ENCODE data around the gene WWC2. TPM values are rescaled to one million over a fixed set of nuclear protein-coding genes. Genes with fewer than 3 reads are reported as not detected.
A peak's percentile ranks its signal among the peaks of the same experiment; 100 is the strongest.

Gene WWC2
- total RNA-seq, 1 experiment from 2014 or later = 126 TPM

DNA sequence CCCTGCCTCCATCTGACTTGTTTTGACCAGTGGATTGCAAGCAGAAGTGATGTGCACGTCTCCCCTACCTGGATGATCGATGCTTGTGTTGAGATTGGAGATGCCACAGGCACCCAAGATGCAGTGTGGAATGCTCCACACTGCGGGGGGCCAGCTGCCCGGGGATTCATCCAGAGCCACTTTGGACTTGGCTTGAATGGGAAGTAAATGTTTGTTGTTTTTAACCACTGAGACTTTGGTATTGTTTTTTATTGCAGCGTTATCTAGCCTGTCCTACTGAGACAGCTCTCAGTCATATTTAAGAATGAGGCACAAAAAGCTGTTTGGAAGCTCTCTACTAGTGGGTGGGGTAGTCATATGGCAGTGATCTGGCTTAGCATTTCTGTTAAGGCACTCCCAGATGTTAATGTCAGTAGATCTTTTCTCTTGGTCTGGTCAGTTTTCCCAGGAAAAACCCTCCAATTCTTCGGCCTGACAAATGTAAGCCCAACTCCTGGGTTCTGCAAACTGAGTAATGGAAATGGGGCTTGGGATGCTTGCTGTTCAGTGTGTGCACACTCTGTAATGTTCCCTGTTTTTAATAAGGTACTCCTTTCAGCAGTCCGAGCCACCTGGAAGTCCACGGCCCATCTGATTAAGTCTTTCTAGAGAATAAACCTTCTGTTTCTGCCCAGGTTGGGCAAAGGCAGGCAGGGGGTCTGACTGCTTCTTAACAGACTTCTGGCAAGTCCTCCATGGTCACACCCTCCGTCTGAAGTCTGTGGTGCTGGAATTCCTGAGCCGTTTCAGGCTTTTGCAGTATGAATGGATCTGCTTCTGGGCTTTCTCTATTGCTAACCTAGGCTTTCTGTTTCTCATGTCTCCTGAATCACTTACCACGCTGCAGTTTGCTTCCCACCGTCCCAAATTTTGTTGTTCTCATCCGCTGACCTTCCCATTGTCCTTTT lies 74.8 kb downstream of the WWC2 start (continued):
- TF ChIP-seq, protein P1, sequence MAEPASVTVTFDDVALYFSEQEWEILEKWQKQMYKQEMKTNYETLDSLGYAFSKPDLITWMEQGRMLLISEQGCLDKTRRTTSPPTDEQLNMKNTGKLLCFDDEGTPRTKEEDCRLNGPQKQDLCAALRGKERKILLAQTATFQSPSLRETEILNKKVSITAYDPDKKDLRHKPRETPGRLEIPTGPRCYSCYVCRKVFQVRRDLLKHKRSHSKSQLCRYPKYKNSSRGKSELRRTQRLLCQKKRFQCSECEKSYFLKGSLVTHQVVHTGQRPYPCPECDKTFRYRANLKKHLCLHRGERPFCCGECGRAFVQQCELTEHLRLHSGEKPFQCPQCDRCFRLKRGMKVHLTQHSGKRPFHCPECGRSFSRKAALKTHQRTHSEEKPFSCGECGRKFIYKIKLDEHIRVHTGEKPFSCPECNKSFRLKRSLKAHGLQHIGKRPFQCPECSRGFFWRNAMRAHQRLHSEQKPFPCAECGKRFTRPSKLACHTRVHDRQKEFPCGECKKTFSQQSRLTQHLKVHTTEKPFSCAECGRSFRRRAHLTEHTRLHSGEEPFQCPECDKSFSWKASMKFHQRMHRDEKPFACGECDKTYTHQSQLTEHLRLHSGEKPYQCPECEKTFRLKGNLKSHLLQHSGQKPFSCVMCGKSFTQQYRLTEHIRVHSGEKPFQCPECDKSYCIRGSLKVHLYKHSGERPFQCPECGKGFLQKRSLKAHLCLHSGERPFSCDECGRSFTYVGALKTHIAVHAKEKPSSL (CRISPR knock-in tag; conservative IDR thresholded peaks at IDR 0.05) = no peak
- TF ChIP-seq ESRRA (CRISPR knock-in tag; IDR thresholded peaks at IDR 0.05; ENCODE audit: borderline replicate concordance) (no peak), TEAD4 (CRISPR knock-in tag; IDR thresholded peaks at IDR 0.05) (no peak), TP53 (CRISPR knock-in tag; IDR thresholded peaks at IDR 0.05) (no peak)
- TF ChIP-seq, protein P2, sequence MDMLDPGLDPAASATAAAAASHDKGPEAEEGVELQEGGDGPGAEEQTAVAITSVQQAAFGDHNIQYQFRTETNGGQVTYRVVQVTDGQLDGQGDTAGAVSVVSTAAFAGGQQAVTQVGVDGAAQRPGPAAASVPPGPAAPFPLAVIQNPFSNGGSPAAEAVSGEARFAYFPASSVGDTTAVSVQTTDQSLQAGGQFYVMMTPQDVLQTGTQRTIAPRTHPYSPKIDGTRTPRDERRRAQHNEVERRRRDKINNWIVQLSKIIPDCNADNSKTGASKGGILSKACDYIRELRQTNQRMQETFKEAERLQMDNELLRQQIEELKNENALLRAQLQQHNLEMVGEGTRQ (CRISPR knock-in tag; IDR thresholded peaks at IDR 0.05) = no peak; the same call in 1 of the 2 replicates

DNA sequence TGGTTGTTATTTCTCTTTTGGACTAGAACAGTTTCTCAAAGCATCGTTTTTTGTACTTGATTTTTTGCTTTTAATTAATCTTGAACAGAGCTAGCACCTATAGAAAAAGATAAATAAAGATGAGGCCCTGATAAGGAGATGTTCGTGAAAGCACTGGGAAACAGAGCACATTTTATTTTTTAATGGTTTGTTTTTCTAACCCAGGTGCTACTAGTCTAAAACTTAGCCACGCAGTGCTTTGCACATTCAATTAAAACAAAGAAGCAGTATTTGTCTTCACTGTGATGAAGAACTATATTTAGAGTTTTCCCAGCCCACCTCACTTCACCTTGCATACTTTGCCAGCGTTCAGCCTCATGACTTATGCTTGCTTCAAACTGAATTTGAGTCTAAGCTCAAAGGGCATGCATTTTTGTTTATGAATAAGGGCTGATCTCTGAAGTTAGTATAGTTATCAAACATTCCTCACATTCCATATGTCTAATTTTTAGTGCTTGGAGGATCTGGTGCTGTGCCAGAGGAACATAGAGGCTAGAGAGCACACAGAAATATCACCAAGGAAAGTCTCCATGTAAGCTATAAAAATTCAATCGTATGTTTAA lies 76.7 kb downstream of the WWC2 start:
- no peak for DNase-seq (ENCODE audit: low spot score)
- Mint-ChIP-seq H3K27ac (peak overlapping the region; percentile 86; the same call in 1 of the 2 replicates), H3K4me3 (no peak overlapping the region), H3K27me3 (ENCODE audit: low read depth) (no peaks in the 10 kb centered on the region), H3K9me3 (no peaks in the 10 kb centered on the region), H3K36me3 (no peaks in the 10 kb centered on the region), H3K4me1 (peaks cover 85% of the 10 kb centered on the region)
- TF ChIP-seq, protein P2 (CRISPR knock-in tag; IDR thresholded peaks at IDR 0.05) = no peak
- TF ChIP-seq FOXK1 (CRISPR knock-in tag; IDR thresholded peaks at IDR 0.05) (no peak), NFATC4 (CRISPR knock-in tag; IDR thresholded peaks at IDR 0.05) (no peak), GRHL2 (CRISPR knock-in tag; IDR thresholded peaks at IDR 0.05; ENCODE audit: insufficient replicate concordance, severe bottlenecking) (no peak), GABPB1 (CRISPR knock-in tag; IDR thresholded peaks at IDR 0.05) (no peak), FOXP1 (CRISPR knock-in tag; IDR thresholded peaks at IDR 0.05; ENCODE audit: borderline replicate concordance) (no peak)
- TF ChIP-seq, protein P3, sequence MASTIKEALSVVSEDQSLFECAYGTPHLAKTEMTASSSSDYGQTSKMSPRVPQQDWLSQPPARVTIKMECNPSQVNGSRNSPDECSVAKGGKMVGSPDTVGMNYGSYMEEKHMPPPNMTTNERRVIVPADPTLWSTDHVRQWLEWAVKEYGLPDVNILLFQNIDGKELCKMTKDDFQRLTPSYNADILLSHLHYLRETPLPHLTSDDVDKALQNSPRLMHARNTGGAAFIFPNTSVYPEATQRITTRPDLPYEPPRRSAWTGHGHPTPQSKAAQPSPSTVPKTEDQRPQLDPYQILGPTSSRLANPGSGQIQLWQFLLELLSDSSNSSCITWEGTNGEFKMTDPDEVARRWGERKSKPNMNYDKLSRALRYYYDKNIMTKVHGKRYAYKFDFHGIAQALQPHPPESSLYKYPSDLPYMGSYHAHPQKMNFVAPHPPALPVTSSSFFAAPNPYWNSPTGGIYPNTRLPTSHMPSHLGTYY (CRISPR knock-in tag; IDR thresholded peaks at IDR 0.05) = no peak
- TF ChIP-seq, protein P4, sequence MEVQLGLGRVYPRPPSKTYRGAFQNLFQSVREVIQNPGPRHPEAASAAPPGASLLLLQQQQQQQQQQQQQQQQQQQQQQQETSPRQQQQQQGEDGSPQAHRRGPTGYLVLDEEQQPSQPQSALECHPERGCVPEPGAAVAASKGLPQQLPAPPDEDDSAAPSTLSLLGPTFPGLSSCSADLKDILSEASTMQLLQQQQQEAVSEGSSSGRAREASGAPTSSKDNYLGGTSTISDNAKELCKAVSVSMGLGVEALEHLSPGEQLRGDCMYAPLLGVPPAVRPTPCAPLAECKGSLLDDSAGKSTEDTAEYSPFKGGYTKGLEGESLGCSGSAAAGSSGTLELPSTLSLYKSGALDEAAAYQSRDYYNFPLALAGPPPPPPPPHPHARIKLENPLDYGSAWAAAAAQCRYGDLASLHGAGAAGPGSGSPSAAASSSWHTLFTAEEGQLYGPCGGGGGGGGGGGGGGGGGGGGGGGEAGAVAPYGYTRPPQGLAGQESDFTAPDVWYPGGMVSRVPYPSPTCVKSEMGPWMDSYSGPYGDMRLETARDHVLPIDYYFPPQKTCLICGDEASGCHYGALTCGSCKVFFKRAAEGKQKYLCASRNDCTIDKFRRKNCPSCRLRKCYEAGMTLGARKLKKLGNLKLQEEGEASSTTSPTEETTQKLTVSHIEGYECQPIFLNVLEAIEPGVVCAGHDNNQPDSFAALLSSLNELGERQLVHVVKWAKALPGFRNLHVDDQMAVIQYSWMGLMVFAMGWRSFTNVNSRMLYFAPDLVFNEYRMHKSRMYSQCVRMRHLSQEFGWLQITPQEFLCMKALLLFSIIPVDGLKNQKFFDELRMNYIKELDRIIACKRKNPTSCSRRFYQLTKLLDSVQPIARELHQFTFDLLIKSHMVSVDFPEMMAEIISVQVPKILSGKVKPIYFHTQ (CRISPR knock-in tag; IDR thresholded peaks at IDR 0.05) = no peak
- TF ChIP-seq, protein P5, sequence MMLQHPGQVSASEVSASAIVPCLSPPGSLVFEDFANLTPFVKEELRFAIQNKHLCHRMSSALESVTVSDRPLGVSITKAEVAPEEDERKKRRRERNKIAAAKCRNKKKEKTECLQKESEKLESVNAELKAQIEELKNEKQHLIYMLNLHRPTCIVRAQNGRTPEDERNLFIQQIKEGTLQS (CRISPR knock-in tag; conservative IDR thresholded peaks at IDR 0.05) = no peak
- CTCF ChIA-PET = no interaction called here
- no peak for ATAC-seq
- POLR2A ChIA-PET = no interaction called here
